ENCODE results near the gene ADAMTSL5.
"Not testable (repeated sequence)": the region's sequence is repeated elsewhere in the genome, so short reads cannot be mapped to it uniquely, and the experiment has no call there.

The ADAMTSL5 gene

DNA sequence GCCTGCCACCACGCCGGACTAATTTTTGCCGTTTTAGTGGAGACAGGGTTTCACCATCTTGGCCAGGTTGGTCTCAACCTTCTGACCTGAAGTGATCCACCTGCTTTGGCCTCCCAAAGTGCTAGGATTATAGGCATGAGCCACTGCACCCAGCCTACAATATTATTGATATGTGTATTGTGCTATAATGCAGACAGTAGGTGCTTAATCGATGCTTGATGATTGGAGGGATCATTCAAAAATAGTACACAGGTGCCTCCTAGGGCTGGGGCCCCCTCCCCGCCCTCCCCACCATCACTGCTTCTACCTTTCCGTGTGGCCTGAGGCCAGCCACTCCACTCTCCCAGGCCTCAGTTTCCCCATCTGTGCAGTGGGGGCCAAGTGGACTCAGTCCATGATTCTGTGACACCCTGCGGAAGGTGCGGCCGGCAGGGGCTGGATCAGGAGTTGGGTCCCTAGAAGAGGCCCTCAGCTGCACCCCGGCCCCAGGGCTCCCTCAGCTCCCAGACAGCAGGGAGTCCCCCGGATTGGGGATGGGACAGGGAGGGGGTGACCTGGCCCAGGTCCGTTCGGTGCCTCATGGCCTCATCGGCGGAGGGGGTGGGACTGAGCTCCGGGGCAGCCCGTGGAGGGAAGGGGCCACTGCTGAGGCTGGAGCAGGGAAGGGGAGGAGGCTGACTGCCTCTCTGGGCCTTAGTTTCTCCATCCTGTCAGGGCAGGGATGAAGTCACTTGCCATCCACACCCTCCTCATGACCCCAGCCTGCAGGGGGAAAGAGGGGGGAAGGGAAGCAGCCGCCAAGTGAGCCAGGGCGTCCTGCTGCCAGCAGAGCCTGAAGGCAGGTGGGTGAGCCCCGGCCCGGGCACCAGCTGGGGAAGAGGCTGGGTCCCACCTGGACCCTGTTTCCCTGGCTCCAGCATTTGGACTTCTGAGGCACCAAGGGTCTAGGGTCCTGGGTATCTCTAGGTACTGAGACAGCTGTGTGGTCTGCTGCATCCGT lies 1.2 kb downstream of the ADAMTSL5 start:
- DNase-seq = no peak

DNA sequence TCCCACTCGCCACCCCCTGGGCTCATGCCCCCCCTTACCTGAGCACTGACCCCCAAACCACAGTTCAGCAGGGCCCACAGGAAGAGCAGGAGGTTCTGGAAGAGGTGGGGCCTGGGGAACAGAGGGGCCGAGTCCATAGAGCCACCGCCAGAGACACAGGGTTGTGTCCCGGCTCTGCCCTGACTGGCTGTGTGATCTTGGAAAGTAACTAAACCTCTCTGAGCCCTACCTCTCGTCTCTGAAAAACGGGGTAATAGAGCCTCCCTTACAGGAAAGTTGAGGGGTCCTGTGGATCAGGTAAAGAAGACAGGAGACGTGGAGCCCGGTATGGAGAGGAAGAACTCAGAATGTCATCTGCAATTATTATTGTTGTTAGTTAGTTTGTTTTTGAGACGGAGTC lies 2.0 kb downstream of the ADAMTSL5 start:
- no peak for DNase-seq

DNA sequence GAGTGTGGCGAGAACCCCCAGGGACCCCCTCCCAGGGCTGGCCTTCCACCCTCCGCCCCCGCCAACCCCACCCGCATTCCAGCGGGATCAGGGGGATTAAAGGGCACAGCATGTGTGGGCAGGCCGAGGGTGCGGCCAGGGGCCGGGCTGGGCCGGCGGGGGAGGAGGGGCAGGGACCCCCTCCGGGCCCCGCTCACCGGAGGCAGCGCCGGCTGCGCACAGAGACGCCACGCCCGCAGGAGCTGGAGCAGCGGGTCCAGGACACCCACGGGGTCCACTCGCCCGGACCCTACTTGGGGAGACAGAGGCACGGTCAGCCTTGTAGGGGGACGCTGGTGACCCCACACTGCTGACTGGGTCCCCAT lies 2.4 kb downstream of the ADAMTSL5 start:
- DNase-seq = no peak

DNA sequence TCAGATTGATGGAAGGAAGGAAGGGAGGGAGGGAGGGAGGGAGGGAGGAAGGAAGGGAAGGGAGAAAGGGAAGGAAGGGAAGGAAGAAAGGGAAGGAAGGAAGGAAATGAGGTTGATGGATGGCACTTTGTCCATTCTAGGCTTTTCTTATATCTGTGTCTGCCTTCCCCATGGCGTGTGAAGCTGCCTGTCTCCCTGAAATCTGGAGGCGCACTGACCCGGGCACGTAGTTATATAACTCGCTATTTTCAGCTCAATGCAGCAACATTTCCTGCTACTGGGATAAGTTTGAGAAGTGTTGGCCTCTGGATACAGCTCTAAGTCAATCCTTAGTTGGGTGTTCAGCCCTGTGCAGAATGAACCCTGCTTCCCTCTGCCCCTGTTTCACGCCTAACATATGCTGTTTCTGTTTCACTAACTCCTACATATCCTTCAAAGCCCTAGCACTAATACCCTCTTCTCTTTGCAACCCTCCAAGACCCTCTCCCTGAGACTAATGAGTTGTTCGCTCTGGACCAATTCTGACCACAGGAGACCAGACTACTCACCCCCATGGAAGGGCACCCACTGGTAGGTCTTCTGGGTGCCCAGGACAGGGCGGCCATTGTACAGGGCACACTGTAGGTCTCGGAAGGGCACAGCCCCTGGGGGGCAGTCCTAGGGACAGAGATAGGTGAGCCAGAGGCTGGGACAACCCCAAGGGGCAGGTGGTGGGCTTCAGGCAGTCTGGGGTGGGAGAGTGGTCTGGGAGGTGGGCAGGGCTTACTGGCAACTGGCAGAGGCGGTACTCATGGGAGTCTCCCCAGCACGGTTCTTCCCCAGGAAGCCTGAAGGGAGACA lies 3.0 kb downstream of the ADAMTSL5 start:
- no peak for DNase-seq

DNA sequence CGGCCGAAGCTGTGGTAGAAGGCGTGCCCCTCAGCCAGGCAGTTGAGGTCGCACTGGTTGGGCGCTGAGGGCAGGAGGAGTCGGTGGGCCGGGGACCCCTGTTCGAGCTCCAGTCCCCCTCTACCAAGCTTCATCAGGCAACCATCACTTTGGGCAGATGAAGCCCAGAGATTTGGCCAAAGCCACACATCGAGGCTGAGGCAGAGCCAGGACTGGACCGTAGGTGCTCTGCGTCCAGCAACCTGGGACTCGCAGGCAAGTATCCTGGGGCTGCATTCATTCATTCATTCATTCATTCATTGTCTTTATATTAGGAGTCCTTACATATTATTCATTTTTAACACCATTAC lies 4.3 kb downstream of the ADAMTSL5 start:
- no peak for DNase-seq

DNA sequence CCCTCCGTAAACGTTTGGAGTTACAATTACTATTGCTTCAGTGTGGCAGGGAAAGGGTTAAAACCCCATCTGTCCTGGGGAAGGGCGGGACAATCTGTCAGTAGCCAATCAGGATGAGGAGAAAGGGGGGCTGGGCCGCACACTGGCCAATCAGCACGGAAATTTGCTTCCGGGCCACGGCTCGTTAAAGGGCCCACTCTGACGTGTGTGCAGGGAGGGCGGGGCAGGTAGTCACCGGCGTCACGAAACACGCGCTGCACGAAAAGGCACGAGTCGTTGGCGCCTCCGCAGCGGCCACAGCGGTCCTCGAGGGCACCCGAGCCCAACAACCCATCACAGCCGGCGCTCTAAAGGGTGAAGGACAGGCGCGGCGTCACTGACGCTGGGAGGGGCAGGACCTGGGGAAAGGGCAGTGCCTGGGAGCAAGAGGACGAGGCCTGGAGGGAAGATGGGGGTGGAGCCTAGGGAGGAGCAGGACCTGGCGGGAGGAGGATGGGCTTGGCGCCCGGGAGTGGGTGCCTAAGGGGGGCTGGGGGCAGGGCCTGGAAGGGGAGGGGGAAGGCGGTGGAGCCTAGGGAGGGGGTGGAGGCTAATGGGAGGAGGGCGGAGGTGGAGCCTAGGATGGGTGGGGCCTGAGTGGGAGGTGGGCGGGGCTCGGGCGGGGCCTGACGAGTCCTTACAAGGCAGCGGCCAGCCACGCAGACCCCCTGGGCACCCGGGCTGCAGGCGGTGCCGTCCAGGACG lies 4.9 kb downstream of the ADAMTSL5 start:
- DNase-seq = peak; percentile 17 to 77

DNA sequence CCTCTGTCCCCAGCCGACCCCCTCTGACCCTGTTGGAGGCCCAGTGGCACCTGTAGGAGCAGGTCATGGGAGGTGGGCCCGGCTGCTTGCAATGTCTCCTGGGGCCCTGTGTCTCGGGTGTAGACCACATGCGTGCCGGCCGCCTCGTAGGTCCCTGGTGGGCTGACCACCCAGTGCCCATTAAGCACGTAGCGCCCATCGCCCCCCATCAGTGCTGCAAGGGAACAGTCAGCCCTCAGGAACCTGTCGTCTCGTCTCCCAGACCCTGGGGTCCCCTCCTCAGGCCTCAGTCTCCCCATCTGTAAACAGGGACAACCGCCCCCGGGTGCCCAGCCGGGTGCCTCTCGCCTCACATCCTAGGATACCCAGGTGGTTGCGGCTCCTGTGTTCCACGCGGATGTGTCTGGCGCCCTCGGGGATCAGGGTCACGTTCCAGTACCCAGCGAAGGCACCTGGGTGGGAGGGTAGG lies 5.6 kb downstream of the ADAMTSL5 start:
- no peak for DNase-seq

DNA sequence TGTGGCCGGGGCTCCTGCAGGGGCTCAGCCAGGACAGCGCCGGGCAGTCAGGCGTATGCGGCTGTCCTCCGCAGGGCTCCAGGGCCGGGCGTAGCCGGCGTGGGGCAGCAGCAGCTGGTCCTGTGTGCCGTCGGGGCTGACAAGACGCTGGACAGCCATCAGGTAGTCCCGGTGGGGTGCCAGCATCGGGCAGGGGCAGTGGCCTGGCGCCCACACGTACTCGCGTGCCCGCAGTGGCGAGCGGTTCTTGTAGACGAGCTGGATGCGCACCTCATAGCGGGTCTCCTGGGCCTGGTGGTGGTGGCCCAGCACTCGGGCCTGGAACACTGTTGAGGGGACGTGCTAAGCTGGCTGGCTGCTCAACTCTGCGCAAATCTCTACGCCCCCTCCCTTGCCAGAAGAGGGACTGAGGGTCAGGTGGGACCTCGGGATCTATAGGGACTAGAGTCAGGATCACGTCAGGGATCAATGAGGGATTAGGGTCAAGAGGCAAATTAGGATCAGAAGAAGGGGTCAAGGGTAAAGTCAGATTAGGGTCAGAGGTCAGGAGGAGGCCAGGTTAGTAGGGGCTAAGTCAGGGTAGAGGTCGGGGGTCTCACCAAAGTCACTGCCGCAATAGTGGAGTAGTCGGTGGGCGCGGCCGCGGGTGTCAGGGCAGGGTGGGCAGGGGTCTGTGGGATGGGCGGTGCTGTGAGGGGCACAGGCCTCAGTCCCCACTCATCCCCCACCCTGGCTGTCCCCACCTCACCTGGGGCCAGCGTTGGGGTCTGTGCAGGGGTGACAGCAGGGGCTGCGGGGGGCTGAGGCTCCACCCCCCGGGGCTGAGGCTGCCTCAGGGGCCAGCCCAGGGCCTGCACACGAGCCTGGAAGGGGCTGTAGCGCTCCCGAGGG lies 6.6 kb downstream of the ADAMTSL5 start:
- DNase-seq = no peak

DNA sequence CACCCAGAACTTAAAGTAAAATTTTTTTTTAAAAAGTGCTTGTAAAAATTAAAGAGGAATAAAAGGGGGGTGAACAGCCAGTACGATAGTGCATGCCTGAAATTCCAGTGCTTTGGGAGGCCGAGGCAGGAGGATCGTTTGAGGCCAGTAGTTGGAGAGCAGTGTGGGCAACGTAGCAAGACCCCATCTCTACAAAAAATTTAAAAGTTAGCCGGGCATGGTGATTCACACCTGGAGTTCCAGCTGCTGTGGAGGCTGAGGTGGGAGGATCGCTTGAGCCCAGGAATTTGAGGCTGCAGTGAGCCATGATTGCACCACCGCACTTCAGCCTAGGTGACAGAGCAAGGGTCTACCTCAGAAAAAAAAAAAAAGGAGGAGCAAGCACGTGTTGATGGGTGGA lies 7.8 kb downstream of the ADAMTSL5 start:
- no peak for DNase-seq

DNA sequence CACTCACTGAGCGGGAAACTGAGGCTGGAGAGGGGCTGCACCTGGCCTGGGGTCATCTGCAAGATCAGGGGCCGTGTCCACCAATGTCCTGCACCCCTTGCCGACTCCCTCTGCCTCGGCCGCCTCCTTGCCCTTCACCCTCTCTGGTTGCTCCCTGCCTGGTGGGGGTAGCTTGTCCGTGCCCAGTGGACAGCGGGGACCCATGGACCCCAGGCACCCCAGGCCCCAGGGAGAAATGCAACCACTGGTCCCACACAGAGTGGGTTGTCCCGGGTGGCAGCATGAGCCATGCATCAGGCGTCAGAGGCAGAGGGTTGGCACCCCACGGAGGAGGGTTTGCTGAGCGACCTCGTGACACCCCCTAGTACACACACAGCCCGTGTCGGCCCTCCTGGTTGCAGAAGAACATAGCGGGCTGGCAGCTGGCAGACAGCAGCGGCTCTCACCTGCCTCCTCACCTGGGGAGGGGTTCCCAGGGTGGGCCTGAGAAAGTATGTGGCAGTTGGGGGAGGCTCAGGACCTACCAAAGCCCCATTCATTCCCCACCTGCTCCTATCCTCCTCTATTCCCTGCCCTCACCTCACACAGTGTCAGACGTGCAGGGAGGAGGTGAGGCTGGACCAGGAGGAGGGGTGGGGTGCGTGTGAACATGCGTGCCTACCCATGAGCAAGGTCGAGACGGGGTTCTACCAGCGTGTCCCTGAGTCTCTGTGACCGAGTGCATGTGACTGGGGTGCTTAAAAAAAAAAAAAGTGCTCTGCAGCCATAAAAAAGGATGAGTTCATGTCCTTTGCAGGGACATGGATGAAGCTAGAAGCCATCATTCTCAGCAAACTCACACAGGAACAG lies 8.7 kb downstream of the ADAMTSL5 start:
- DNase-seq = no peak

DNA sequence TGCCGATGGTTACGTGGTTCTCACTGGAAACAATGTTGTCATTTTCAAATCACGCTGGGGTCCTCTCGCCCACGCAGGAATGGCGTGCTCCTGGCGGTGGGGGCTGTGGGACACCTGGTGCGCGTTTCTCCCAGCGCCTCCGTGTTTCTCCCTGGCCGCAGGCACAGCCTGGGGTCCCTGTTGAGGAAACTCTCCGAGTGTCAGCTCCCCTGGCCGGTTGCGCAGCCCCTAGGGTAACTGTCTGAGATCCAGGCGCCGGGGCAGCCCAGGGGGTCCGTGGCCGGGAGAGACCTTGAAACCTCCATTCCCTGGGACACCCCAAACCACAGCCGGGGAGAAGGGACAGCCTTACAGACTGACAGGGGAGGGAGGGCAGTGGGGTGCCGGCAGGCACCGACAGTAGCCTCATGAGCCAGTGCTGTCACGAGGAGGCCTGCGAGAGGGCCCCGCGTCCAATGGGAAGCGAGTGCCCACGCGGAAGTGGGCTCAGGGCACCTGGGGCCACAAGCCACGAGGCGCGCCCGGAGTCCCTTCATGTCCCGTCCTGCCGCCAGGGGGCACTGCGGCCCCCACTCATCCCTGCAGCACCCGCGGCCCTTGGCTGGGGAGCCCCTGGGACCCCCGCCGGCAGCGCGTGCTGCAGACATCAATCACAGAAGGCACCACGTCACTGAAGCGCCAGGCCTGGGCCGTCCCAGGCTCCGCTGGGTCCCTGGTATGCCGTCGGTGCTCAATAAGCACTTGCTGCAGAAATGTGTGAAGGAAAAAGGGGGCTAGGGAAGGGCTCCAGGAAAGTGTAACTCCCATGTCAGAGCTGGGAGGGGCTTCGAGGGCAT lies 9.5 kb downstream of the ADAMTSL5 start:
- DNase-seq = no peak

DNA sequence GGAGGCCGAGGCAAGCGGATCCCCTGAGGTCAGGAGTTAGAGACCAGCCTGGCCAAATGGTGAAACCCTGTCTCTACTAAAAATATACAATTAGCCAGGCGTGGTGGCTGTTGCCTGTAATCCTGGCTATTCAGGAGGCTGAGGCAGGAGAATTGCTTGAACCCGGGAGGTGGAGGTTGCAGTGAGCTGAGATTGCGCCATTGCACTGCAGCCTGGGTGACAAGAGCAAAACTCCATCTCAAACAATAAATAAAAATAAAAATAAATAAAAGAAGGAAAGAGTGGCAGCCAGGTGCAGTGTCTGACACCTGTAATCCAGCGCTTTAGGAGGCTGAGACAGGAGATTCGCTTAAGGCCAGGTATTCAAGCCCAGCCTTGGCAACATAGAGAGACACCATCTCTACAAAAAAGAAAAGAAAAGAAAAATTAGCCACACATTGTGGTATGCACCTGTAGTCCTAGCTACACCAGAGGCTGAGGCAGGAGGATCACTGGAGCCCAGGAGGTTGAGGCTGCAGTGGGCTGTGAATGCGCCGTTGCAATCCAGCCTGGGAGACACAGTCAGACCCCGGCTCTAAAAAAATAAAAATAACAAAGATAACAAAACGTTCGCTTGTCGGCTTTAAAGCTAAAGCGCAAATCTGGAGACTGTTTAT lies 10.3 kb downstream of the ADAMTSL5 start:
- DNase-seq = no peak

DNA sequence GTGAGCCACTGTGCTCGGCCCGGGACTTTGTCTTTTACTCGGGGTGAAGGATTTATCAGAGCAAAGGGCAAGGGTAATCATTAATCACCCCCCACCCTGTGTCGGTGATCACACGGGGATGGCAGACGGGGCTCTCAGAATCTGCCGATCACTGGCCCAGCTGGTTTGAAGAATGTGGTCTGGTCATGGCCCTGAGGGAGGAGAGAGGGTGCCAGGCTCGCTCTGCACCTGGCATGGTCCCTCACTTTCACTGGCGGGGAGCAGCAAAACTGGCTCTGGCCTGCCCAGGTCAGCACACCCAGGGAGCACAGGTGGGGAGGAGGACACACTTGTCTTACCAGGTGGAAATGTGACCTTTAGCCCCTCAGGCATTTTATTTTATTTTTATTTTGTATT lies 11.6 kb downstream of the ADAMTSL5 start:
- DNase-seq = no peak

DNA sequence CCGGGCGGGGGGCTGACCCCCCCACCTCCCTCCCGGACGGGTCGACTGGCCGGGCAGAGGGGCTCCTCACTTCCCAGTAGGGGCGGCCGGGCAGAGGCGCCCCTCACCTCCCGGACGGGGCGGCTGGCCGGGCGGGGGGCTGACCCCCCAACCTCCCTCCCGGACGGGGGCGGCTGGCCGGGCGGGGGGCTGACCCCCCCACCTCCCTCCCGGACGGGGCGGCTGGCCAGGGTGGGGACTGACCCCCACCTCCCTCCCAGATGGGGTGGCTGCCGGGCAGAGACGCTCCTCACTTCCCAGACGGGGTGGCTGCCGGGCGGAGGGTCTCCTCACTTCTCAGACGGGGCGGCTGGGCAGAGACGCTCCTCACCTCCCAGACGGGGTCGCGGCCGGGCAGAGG lies 13.6 kb downstream of the ADAMTSL5 start:
- not testable (repeated sequence) for DNase-seq

DNA sequence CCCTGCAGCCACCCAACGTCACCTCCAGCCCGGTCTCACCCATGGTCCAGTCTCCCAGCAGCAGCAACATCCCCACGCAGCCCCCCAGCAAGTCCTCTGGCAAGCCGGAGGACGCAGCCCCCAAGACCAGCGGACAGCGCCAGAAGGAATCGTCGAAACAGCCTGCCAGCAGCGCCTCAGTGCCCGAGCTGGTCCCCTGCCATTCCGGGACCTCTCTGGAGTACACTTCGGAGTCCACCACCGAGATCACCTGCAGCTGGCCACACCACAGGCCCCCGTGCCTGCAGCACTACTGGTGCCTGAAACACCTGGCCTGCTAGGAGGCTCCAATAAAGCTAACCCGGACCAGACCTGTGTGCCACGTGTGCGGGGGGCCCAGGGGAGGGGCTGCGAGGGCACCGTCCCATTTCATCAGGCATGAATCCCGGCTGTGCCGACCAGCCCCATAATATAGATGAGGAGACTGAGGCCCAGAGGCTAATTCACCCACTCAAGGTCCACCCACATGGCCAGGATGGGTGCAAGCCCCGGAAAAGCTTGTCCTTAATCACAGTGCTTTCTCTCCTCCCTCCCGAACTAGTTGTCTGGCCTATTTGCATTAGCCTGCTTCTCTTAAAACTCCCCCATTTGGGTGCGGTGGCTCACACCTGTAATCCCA lies 15.1 kb downstream of the ADAMTSL5 start:
- DNase-seq = no peak

DNA sequence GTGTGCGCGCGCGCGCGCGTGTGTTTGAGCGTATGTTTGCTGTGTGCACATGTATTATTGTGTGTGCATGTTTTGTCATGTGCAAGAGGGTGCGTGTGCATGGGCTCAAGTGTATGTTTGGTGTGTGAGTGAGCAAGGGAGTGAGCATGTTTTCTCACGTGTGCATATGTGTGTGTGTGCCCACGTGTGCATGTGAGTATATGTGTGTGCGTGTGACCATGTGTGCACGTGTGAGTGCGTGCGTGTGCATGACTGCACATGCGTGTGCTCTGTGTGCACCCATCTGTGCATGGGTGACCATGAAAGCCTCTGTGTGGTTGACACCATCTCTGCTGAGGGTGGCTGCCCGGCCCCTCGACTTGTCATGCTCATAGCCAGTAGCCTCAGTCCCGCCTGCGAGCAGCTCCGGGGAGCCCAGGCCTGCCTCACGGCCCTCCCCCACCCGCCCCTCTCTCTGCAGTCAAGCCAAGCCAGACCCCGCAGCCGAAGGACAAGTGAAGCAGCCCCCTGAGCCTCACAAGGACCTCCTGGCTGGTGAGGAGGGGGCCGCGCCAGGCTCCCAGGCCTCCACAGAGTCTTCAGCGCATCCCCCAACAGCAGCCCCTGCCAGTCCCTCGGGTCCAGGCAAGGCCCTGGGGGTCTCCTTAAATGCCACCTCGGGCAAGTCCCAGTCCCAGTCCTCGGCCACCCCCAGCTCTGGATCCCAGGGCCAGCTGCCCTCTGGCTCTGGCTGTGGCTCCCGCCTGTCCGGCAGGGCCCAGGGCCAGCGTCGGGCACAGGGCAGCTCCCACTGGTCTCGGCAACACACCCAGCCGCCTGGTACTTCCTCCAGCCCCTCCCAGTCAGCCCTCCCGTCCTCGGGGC lies 15.9 kb downstream of the ADAMTSL5 start:
- DNase-seq = no peak

DNA sequence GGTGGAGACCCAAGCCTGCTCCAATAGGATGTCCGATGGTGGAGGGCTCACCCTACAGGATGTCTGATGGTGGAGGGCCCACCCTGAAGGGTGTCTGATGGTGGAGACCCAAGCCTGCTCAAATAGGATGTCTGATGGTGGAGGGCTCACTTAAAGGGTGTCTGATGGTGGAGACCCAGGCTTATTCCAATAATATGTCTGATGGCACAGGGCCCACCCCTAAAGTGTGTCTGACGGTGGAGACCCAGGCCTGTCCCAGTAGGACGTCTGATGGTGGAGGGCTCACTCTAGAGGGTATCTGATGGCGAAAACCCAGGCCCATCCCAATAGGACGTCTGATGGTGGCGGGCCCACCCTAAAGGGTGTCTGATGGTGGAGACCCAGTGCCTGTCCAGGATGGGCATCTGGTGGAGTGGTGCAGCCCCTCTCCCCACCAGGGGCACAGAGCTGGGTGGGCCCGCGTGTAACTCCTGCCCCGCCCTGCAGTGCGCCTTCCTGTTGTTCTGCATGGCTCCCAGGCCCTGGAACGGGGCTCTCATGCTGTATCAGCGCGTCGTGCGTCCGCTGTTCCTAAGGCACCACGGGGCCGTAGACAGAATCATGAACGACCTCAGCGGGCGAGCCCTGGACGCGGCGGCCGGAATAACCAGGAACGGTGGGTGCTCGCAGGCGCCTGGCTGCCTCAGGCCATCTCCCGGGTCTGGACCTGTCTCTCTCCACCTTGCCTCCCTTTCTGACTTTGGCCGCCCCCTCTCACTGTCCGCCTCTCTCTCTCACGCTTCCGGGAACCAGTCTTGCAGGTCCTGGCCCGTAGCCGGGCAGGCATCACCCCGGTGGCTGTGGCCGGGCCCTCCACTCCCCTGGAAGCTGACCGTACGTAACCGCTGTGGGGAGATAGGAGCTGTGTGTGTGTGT lies 16.8 kb downstream of the ADAMTSL5 start:
- no peak for DNase-seq

All from cerebellar nuclear complex (tissue), 1 donor.